GDM1 (cell line): Measurements from ENCODE around the gene CSAG2.

Experiments used
- DNase-seq: peaks from one replicate; lab custom pipeline; 2025; lab: John Stamatoyannopoulos, UW

Gene CSAG2

GRCh38 chrX:152663086-152663485, 46.0 kb downstream of the CSAG2 start:
- no peak for DNase-seq

GRCh38 chrX:152658302-152658701, 50.8 kb downstream of the CSAG2 start:
- DNase-seq = no peak
